Activated CD8-positive, alpha-beta memory T cell treated with anti-CD3 and anti-CD28 coated beads for 48 hours (primary cell): ENCODE measurements around the gene IFNE.

Experiments used
- DNase-seq, 3 experiments: peaks; one replicate each; pipeline ENCODE4 v3.0.0-alpha.2; 2020; ENCODE audit warnings: low read depth in 2 of 3, low spot score in 2 of 3

The IFNE gene

GRCh38 chr9:21482213-21482612 is at the start of gene IFNE:
Gene IFNE (minus strand): TSS chr9:21482313. CDS start chr9:21481694, 619 bp downstream.
- no peak for DNase-seq

GRCh38 chr9:21528123-21528808 is 46.2 kb upstream of the IFNE start:
- no peak for DNase-seq

- no peak for DNase-seq
Observed at GRCh38 chr9:21527579-21527978, 45.5 kb upstream of the IFNE start.

- DNase-seq: no peak
Observed at GRCh38 chr9:21525174-21525573, 43.1 kb upstream of the IFNE start.

- no peak for DNase-seq
Observed at GRCh38 chr9:21524099-21524830, 42.2 kb upstream of the IFNE start.

GRCh38 chr9:21523021-21524014 is 41.2 kb upstream of the IFNE start:
- no peak for DNase-seq

GRCh38 chr9:21522348-21522747 is 40.2 kb upstream of the IFNE start:
- no peak for DNase-seq

- no peak for DNase-seq
Observed at GRCh38 chr9:21521448-21521847, 39.3 kb upstream of the IFNE start.

- no peak for DNase-seq
Observed at GRCh38 chr9:21520501-21521228, 38.6 kb upstream of the IFNE start.

GRCh38 chr9:21519855-21520434 is 37.8 kb upstream of the IFNE start:
- no peak for DNase-seq

- no peak for DNase-seq
Observed at GRCh38 chr9:21516796-21517195, 34.7 kb upstream of the IFNE start.

- DNase-seq: no peak
Observed at GRCh38 chr9:21513431-21513830, 31.3 kb upstream of the IFNE start.

GRCh38 chr9:21510806-21511205 is 28.7 kb upstream of the IFNE start:
- DNase-seq: no peak

GRCh38 chr9:21507483-21507790 is 25.3 kb upstream of the IFNE start:
- no peak for DNase-seq

GRCh38 chr9:21506626-21507482 is 24.7 kb upstream of the IFNE start:
- no peak for DNase-seq

GRCh38 chr9:21505425-21506179 is 23.5 kb upstream of the IFNE start:
- no peak for DNase-seq

- no peak for DNase-seq
Observed at GRCh38 chr9:21504894-21505293, 22.8 kb upstream of the IFNE start.

GRCh38 chr9:21504113-21504512 is 22.0 kb upstream of the IFNE start:
- DNase-seq: no peak

GRCh38 chr9:21502586-21502985 is 20.5 kb upstream of the IFNE start:
- DNase-seq: no peak
